Measurements from ENCODE around the gene AURKA.

The AURKA gene

GRCh38 chr20:56430461-56430860 is 38.4 kb upstream of the AURKA start:
- H3K4me1 ChIP-seq (ENCODE audit: control insufficient read depth in 1 of 2, insufficient read depth in 2 of 2, low read length in 2 of 2), result peaks cover 0 to 7% of the 10 kb centered on the region in 2 donors
- H3K9ac ChIP-seq (ENCODE audit: low read depth in 1 of 2, low read length in 2 of 2), result no peak overlapping the region
- no peak overlapping the region for H3K4me3 ChIP-seq (ENCODE audit: low read depth in 1 of 2, low read length in 2 of 2)
- no peaks in the 10 kb centered on the region for H3K27me3 ChIP-seq (ENCODE audit: control insufficient read depth in 1 of 2, insufficient read depth in 2 of 2, low read length in 2 of 2)
- no peaks in the 10 kb centered on the region for H3K36me3 ChIP-seq (ENCODE audit: control insufficient read depth in 1 of 2, insufficient read depth in 2 of 2, low read length in 2 of 2)
- no peak overlapping the region for H3K27ac ChIP-seq (ENCODE audit: low read depth, low read length)
- no peaks in the 10 kb centered on the region for H3K9me3 ChIP-seq (ENCODE audit: control insufficient read depth in 1 of 2, low read length in 2 of 2)

- H3K36me3 ChIP-seq (ENCODE audit: control insufficient read depth in 1 of 2, insufficient read depth in 2 of 2, low read length in 2 of 2), result no peaks in the 10 kb centered on the region
- no peak overlapping the region for H3K4me3 ChIP-seq (ENCODE audit: low read depth in 1 of 2, low read length in 2 of 2)
- H3K27ac ChIP-seq (ENCODE audit: low read depth, low read length), result no peak overlapping the region
- H3K27me3 ChIP-seq (ENCODE audit: control insufficient read depth in 1 of 2, insufficient read depth in 2 of 2, low read length in 2 of 2), result no peaks in the 10 kb centered on the region
- H3K9ac ChIP-seq (ENCODE audit: low read depth in 1 of 2, low read length in 2 of 2), result no peak overlapping the region
- peaks cover 0 to 7% of the 10 kb centered on the region in 2 donors for H3K4me1 ChIP-seq (ENCODE audit: control insufficient read depth in 1 of 2, insufficient read depth in 2 of 2, low read length in 2 of 2)
- H3K9me3 ChIP-seq (ENCODE audit: control insufficient read depth in 1 of 2, low read length in 2 of 2), result no peaks in the 10 kb centered on the region
Observed at GRCh38 chr20:56429941-56430340, 37.9 kb upstream of the AURKA start.

DNA sequence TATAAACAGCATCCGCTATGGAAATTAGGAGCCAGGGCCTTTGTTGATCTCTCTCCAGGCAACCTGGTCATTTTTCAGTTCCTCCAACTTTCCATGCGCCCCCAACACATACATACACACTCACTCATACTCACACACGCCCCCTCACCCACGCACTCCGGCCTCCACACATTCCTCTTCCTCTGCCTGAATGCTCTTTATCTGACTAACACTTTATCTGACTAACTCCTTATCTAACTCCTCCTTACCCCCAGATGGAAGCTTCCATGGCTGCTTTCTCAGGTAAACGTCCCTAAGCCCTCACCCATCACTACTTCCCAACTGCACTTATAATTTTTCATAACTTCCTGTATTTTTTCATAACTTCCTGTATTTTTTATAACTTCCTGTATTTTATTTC is 37.5 kb upstream of the AURKA start:
- Histone ChIP-seq H3K4me1 (ENCODE audit: control insufficient read depth in 1 of 2, insufficient read depth in 2 of 2, low read length in 2 of 2) (peaks cover 0 to 7% of the 10 kb centered on the region in 2 donors), H3K36me3 (ENCODE audit: control insufficient read depth in 1 of 2, insufficient read depth in 2 of 2, low read length in 2 of 2) (no peaks in the 10 kb centered on the region), H3K27ac (ENCODE audit: low read depth, low read length) (no peak overlapping the region), H3K9ac (ENCODE audit: low read depth in 1 of 2, low read length in 2 of 2) (no peak overlapping the region), H3K27me3 (ENCODE audit: control insufficient read depth in 1 of 2, insufficient read depth in 2 of 2, low read length in 2 of 2) (no peaks in the 10 kb centered on the region), H3K9me3 (ENCODE audit: control insufficient read depth in 1 of 2, low read length in 2 of 2) (no peaks in the 10 kb centered on the region), H3K4me3 (ENCODE audit: low read depth in 1 of 2, low read length in 2 of 2) (peak overlapping the region in 1 of 2 donors; percentile 20)

GRCh38 chr20:56428881-56429280 is 36.9 kb upstream of the AURKA start:
- Histone ChIP-seq H3K9ac (ENCODE audit: low read depth in 1 of 2, low read length in 2 of 2) (no peak overlapping the region), H3K27me3 (ENCODE audit: control insufficient read depth in 1 of 2, insufficient read depth in 2 of 2, low read length in 2 of 2) (no peaks in the 10 kb centered on the region), H3K4me3 (ENCODE audit: low read depth in 1 of 2, low read length in 2 of 2) (no peak overlapping the region), H3K27ac (ENCODE audit: low read depth, low read length) (no peak overlapping the region), H3K4me1 (ENCODE audit: control insufficient read depth in 1 of 2, insufficient read depth in 2 of 2, low read length in 2 of 2) (peaks cover 0 to 7% of the 10 kb centered on the region in 2 donors), H3K36me3 (ENCODE audit: control insufficient read depth in 1 of 2, insufficient read depth in 2 of 2, low read length in 2 of 2) (no peaks in the 10 kb centered on the region), H3K9me3 (ENCODE audit: control insufficient read depth in 1 of 2, low read length in 2 of 2) (no peaks in the 10 kb centered on the region)

- H3K27ac ChIP-seq (ENCODE audit: low read depth, low read length), result no peak overlapping the region
- peaks cover 0 to 7% of the 10 kb centered on the region in 2 donors for H3K4me1 ChIP-seq (ENCODE audit: control insufficient read depth in 1 of 2, insufficient read depth in 2 of 2, low read length in 2 of 2)
- no peak overlapping the region for H3K9ac ChIP-seq (ENCODE audit: low read depth in 1 of 2, low read length in 2 of 2)
- H3K4me3 ChIP-seq (ENCODE audit: low read depth in 1 of 2, low read length in 2 of 2), result no peak overlapping the region
- no peaks in the 10 kb centered on the region for H3K36me3 ChIP-seq (ENCODE audit: control insufficient read depth in 1 of 2, insufficient read depth in 2 of 2, low read length in 2 of 2)
- H3K9me3 ChIP-seq (ENCODE audit: control insufficient read depth in 1 of 2, low read length in 2 of 2), result no peaks in the 10 kb centered on the region
- H3K27me3 ChIP-seq (ENCODE audit: control insufficient read depth in 1 of 2, insufficient read depth in 2 of 2, low read length in 2 of 2), result no peaks in the 10 kb centered on the region
Observed at GRCh38 chr20:56428410-56428809, 36.4 kb upstream of the AURKA start.

DNA sequence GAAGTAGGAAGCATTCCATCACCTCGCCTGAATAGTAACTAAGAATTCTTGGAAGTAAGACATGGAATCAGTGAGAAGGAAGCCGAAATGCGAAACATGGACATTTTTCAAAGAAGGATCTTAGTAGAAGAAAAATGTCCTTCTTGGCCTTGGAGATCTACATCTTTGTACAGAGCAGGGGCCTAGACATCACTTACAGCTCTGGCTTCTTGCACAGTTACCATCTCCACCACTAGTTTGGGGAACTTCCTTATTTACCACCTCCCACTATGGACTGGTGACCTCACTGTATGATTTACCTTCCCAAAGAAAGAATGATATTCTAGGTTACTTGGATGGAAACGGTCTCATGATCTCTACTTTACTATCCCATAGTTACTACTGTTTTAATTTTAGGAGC is 35.8 kb upstream of the AURKA start:
- no peak overlapping the region for H3K27ac ChIP-seq (ENCODE audit: low read depth, low read length)
- H3K4me1 ChIP-seq (ENCODE audit: control insufficient read depth in 1 of 2, insufficient read depth in 2 of 2, low read length in 2 of 2), result peaks cover 0 to 9% of the 10 kb centered on the region in 2 donors
- H3K27me3 ChIP-seq (ENCODE audit: control insufficient read depth in 1 of 2, insufficient read depth in 2 of 2, low read length in 2 of 2), result no peaks in the 10 kb centered on the region
- H3K9me3 ChIP-seq (ENCODE audit: control insufficient read depth in 1 of 2, low read length in 2 of 2), result no peaks in the 10 kb centered on the region
- no peak overlapping the region for H3K4me3 ChIP-seq (ENCODE audit: low read depth in 1 of 2, low read length in 2 of 2)
- H3K36me3 ChIP-seq (ENCODE audit: control insufficient read depth in 1 of 2, insufficient read depth in 2 of 2, low read length in 2 of 2), result no peaks in the 10 kb centered on the region
- H3K9ac ChIP-seq (ENCODE audit: low read depth in 1 of 2, low read length in 2 of 2), result no peak overlapping the region

GRCh38 chr20:56426926-56427325 is 34.9 kb upstream of the AURKA start:
- H3K36me3 ChIP-seq (ENCODE audit: control insufficient read depth in 1 of 2, insufficient read depth in 2 of 2, low read length in 2 of 2), result no peaks in the 10 kb centered on the region
- no peaks in the 10 kb centered on the region for H3K9me3 ChIP-seq (ENCODE audit: control insufficient read depth in 1 of 2, low read length in 2 of 2)
- H3K4me1 ChIP-seq (ENCODE audit: control insufficient read depth in 1 of 2, insufficient read depth in 2 of 2, low read length in 2 of 2), result peaks cover 3 to 11% of the 10 kb centered on the region in 2 donors
- H3K9ac ChIP-seq (ENCODE audit: low read depth in 1 of 2, low read length in 2 of 2), result no peak overlapping the region
- no peaks in the 10 kb centered on the region for H3K27me3 ChIP-seq (ENCODE audit: control insufficient read depth in 1 of 2, insufficient read depth in 2 of 2, low read length in 2 of 2)
- no peak overlapping the region for H3K27ac ChIP-seq (ENCODE audit: low read depth, low read length)
- no peak overlapping the region for H3K4me3 ChIP-seq (ENCODE audit: low read depth in 1 of 2, low read length in 2 of 2)

DNA sequence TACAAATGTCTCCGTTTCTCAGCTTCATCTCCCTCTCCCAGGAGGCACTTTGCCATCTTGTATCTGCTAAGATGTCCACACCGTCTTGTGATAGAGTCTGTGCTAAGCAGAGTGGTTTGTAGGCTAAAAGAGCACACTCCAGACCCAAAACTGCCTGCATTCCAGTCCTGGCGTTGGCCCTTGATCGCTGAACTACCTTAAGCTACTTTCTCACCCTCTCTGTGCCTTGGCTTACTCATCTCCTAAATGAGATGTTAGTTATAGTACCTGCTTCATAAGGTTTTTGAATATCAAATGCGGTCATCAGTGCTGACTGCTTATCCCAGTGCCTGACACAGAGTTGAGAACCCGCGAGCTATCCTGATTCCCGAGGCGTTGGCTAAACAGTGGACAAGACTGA is 34.0 kb upstream of the AURKA start:
- H3K27ac ChIP-seq (ENCODE audit: low read depth, low read length), result no peak overlapping the region
- no peaks in the 10 kb centered on the region for H3K9me3 ChIP-seq (ENCODE audit: control insufficient read depth in 1 of 2, low read length in 2 of 2)
- H3K4me1 ChIP-seq (ENCODE audit: control insufficient read depth in 1 of 2, insufficient read depth in 2 of 2, low read length in 2 of 2), result peaks cover 6 to 11% of the 10 kb centered on the region in 2 donors
- H3K27me3 ChIP-seq (ENCODE audit: control insufficient read depth in 1 of 2, insufficient read depth in 2 of 2, low read length in 2 of 2), result no peaks in the 10 kb centered on the region
- H3K4me3 ChIP-seq (ENCODE audit: low read depth in 1 of 2, low read length in 2 of 2), result no peak overlapping the region
- no peaks in the 10 kb centered on the region for H3K36me3 ChIP-seq (ENCODE audit: control insufficient read depth in 1 of 2, insufficient read depth in 2 of 2, low read length in 2 of 2)
- H3K9ac ChIP-seq (ENCODE audit: low read depth in 1 of 2, low read length in 2 of 2), result no peak overlapping the region

DNA sequence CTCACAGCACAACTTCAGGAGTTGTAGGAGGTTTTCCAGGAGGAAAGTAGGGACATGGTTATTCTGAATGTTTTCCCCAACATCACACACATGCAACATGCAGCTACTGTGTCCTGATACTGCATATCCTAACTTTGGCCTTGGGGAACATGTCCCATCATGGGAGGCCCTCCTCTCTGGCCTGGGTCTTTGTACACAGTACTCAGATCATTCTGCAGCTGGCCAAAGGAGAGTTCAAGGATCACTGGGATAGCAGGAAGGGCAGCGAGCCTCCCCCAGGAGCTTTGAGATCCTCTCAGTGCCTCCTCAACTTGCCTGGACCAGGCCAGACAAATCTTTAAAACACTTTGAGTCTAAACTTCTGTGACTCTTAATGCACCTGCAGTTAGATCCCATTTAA is 32.9 kb upstream of the AURKA start:
- Histone ChIP-seq H3K36me3 (ENCODE audit: control insufficient read depth in 1 of 2, insufficient read depth in 2 of 2, low read length in 2 of 2) (no peaks in the 10 kb centered on the region), H3K9ac (ENCODE audit: low read depth in 1 of 2, low read length in 2 of 2) (no peak overlapping the region), H3K9me3 (ENCODE audit: control insufficient read depth in 1 of 2, low read length in 2 of 2) (no peaks in the 10 kb centered on the region), H3K27me3 (ENCODE audit: control insufficient read depth in 1 of 2, insufficient read depth in 2 of 2, low read length in 2 of 2) (no peaks in the 10 kb centered on the region), H3K4me1 (ENCODE audit: control insufficient read depth in 1 of 2, insufficient read depth in 2 of 2, low read length in 2 of 2) (peaks cover 6 to 11% of the 10 kb centered on the region in 2 donors), H3K27ac (ENCODE audit: low read depth, low read length) (no peak overlapping the region), H3K4me3 (ENCODE audit: low read depth in 1 of 2, low read length in 2 of 2) (no peak overlapping the region)

DNA sequence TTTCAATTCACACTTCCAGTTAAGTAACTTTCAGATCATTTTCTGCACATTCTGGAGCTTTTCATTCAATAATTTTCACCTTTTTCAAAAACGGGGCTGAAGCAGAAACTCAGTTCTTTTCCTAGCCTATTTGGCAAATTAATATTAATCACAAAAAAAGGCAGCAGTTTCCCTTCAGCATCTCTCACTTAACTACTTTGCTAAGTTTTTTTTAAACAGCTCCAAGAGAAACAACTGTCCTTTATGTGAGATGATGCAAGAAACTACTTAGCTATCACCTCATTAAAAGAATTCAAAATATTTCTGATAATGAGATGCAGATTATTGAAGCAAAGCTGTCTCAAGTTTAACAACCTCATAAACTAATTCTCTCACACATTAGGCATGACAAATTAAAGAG is 31.9 kb upstream of the AURKA start:
- Histone ChIP-seq H3K4me3 (ENCODE audit: low read depth in 1 of 2, low read length in 2 of 2) (no peak overlapping the region), H3K27me3 (ENCODE audit: control insufficient read depth in 1 of 2, insufficient read depth in 2 of 2, low read length in 2 of 2) (no peaks in the 10 kb centered on the region), H3K27ac (ENCODE audit: low read depth, low read length) (no peak overlapping the region), H3K36me3 (ENCODE audit: control insufficient read depth in 1 of 2, insufficient read depth in 2 of 2, low read length in 2 of 2) (no peaks in the 10 kb centered on the region), H3K4me1 (ENCODE audit: control insufficient read depth in 1 of 2, insufficient read depth in 2 of 2, low read length in 2 of 2) (peaks cover 4 to 6% of the 10 kb centered on the region in 2 donors), H3K9ac (ENCODE audit: low read depth in 1 of 2, low read length in 2 of 2) (no peak overlapping the region), H3K9me3 (ENCODE audit: control insufficient read depth in 1 of 2, low read length in 2 of 2) (no peaks in the 10 kb centered on the region)

GRCh38 chr20:56423211-56423610 is 31.2 kb upstream of the AURKA start:
- Histone ChIP-seq H3K36me3 (ENCODE audit: control insufficient read depth in 1 of 2, insufficient read depth in 2 of 2, low read length in 2 of 2) (no peaks in the 10 kb centered on the region), H3K9me3 (ENCODE audit: control insufficient read depth in 1 of 2, low read length in 2 of 2) (no peaks in the 10 kb centered on the region), H3K27me3 (ENCODE audit: control insufficient read depth in 1 of 2, insufficient read depth in 2 of 2, low read length in 2 of 2) (no peaks in the 10 kb centered on the region), H3K27ac (ENCODE audit: low read depth, low read length) (no peak overlapping the region), H3K9ac (ENCODE audit: low read depth in 1 of 2, low read length in 2 of 2) (no peak overlapping the region), H3K4me3 (ENCODE audit: low read depth in 1 of 2, low read length in 2 of 2) (no peak overlapping the region), H3K4me1 (ENCODE audit: control insufficient read depth in 1 of 2, insufficient read depth in 2 of 2, low read length in 2 of 2) (peaks cover 4 to 6% of the 10 kb centered on the region in 2 donors)

Measured in duodenal mucosa (tissue), 2 donors.